PC-3 (cell line): ENCODE results near the gene COL13A1.

Source experiments
- CTCF ChIP-seq: fragments of 300-600 bp; sonication (generic); conservative IDR thresholded peaks from 2 replicates; pipeline ENCODE4 v1.5.1; 2017; ENCODE audit warnings: antibody characterized with exemption, low read depth, mild to moderate bottlenecking, low read length
- EZH2 ChIP-seq: fragments of 300-600 bp; sonication (generic); IDR thresholded peaks from one replicate; pipeline ENCODE4 v1.6.1; 2017; ENCODE audit warnings: antibody characterized with exemption, mild to moderate bottlenecking, low read length; ENCODE audit not compliant: unreplicated experiment
- EZH2phosphoT487 ChIP-seq: fragments of 300-600 bp; sonication (generic); IDR thresholded peaks from 2 replicates; pipeline ENCODE4 v1.6.1; 2018; ENCODE audit warnings: mild to moderate bottlenecking, antibody characterized with exemption, low read length, borderline replicate concordance

GRCh38 chr10:69783515-69783914 is 18.2 kb upstream of the COL13A1 start:
- TF ChIP-seq CTCF (peak; percentile 53), EZH2 (no peak), EZH2phosphoT487 (no peak)
